Measurements from ENCODE around the gene KIAA0825.

DNA sequence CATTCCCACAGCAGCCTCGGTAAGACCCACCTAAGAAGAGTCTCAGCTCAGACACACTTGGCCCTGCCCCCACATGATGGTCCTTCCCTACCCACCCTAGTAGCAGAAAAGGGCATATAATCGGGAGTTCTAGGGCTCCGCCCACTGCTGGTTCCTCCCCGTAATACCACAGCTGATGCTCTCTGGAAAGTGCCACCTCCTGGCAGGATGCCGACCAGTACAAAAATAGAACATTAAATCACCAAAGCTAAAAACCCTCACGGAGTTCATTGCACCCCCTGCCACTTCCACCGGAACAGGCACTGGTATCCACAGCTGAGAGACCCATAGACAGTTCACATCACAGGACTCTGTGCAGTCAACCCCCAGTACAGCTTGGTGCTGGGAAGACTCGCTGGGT is 271.3 kb downstream of the KIAA0825 start:
- TF ChIP-seq EZH2 (IDR thresholded peaks at IDR 0.05; ENCODE audit: insufficient read depth, poor library complexity, severe bottlenecking) (no peak), EZH2phosphoT487 (IDR thresholded peaks at IDR 0.05; ENCODE audit: insufficient read depth, low read depth) (no peak)
